Measurements from ENCODE around the gene RAB40C. TPM values are rescaled to one million over a fixed set of nuclear protein-coding genes. Genes with fewer than 3 reads are reported as not detected.
A peak's percentile ranks its signal among the peaks of the same experiment; 100 is the strongest.

Gene RAB40C
- polyA plus RNA-seq, 2 of the 4 experiments (the other 2 are of a cell fraction), result 4.4 to 9.7 TPM

- TF ChIP-seq HOXA7 (CRISPR knock-in tag; IDR thresholded peaks at IDR 0.05) (no peak), ESRRA (IDR thresholded peaks at IDR 0.05; ENCODE audit: borderline replicate concordance, low read length) (no peak), ATOH8 (CRISPR knock-in tag; IDR thresholded peaks at IDR 0.05; ENCODE audit: low read depth) (no peak), PBX3 (IDR thresholded peaks at IDR 0.05) (peak; percentile 45; the same call in 1 of the 2 replicates), NR3C1 (IDR thresholded peaks at IDR 0.05) (no peak), JUN (IDR thresholded peaks at IDR 0.05) (peak in 1 of 2 experiments; percentile 34; a peak in 1 of 5 replicates), EP300 (IDR thresholded peaks at IDR 0.05) (no peak), CBX2 (IDR thresholded peaks at IDR 0.05; ENCODE audit: borderline replicate concordance, low read depth) (no peak), MAZ (IDR thresholded peaks at IDR 0.05; ENCODE audit: borderline replicate concordance, low read depth, low read length) (no peak), KDM1A (IDR thresholded peaks at IDR 0.05; ENCODE audit: low read depth) (peak; percentile 41; the same call in 1 of the 2 replicates), EHF (CRISPR knock-in tag; IDR thresholded peaks at IDR 0.05) (no peak), PHF8 (IDR thresholded peaks at IDR 0.05; ENCODE audit: borderline replicate concordance, low read depth) (no peak)
These were observed 85.4 kb downstream of the RAB40C start, which contains the start of gene RHBDL1 (continued) for GRCh38 chr16:674968-675883.

GRCh38 chr16:675884-676564 lies 86.2 kb downstream of the RAB40C start:
- Histone ChIP-seq H3K27ac (peak overlapping the region; percentile 63 to 84; a peak in 5 of 6 replicates), H3K9me3 (no peaks in the 10 kb centered on the region), H3K4me1 (peaks cover 25% of the 10 kb centered on the region), H3K4me2 (peak overlapping the region; percentile 98), H3K4me3 (peak overlapping the region; percentile 50)
- 80% methylated on average over 14 of the region's 25 CpGs for WGBS (ENCODE audit: missing lambda C conversion rate)
- POLR2A ChIA-PET, result interaction anchor here (1.2 to 1.3 kb wide), 2 partner anchors 16 to 27 kb away, joined by 3 to 6 read pairs; partner anchors contain the start of gene WDR90
- ATAC-seq (no peak), FAIRE-seq (no peak), DNase-seq (ENCODE audit: low read depth in 1 of 2, low spot score in 1 of 2) (no peak)
- CTCF ChIA-PET, result interaction anchor here (1.0 to 2.6 kb wide), 6 partner anchors 10 to 83 kb away, joined by 3 to 21 read pairs (median 6); partner anchors contain the start of gene RHOT2
- TF ChIP-seq BCL3 (IDR thresholded peaks at IDR 0.05) (no peak), CHD2 (IDR thresholded peaks at IDR 0.05; ENCODE audit: low read length, partially characterized antibody) (no peak), EHMT2 (IDR thresholded peaks at IDR 0.05; ENCODE audit: low read depth) (no peak), NPAS2 (CRISPR knock-in tag; IDR thresholded peaks at IDR 0.05; ENCODE audit: borderline replicate concordance) (no peak), USF2 (IDR thresholded peaks at IDR 0.05) (no peak), GATA3 (IDR thresholded peaks at IDR 0.05; ENCODE audit: borderline replicate concordance) (no peak)

GRCh38 chr16:676565-676902 lies 86.7 kb downstream of the RAB40C start:
- no peak for ATAC-seq
- no peak for FAIRE-seq

More at GRCh38 chr16:676565-676902, 86.7 kb downstream of the RAB40C start:
- ChIA-PET POLR2A (no interaction called here), CTCF (interaction anchor here (1.2 to 2.6 kb wide), 4 partner anchors 10 to 24 kb away, joined by 3 to 21 read pairs (median 9); partner anchors contain the start of gene RHOT2)
- Histone ChIP-seq H3K27ac (no peak overlapping the region), H3K9me3 (no peaks in the 10 kb centered on the region), H3K4me3 (no peak overlapping the region), H3K4me2 (no peak overlapping the region), H3K4me1 (peaks cover 30% of the 10 kb centered on the region)
- 92% methylated on average over 9 of the region's 21 CpGs for WGBS (ENCODE audit: missing lambda C conversion rate)
- TF ChIP-seq SREBF2 (IDR thresholded peaks at IDR 0.05) (no peak), ZC3H11A (IDR thresholded peaks at IDR 0.05) (no peak), JUN (IDR thresholded peaks at IDR 0.05) (no peak), FOSL2 (IDR thresholded peaks at IDR 0.05) (no peak), FOSL2 (CRISPR knock-in tag; IDR thresholded peaks at IDR 0.05) (no peak), NR3C1 (IDR thresholded peaks at IDR 0.05) (no peak), USF2 (IDR thresholded peaks at IDR 0.05) (no peak)
- DNase-seq (ENCODE audit: low read depth in 1 of 2, low spot score in 1 of 2), result no peak

All from A549 (cell line).